NT2/D1 (cell line): ENCODE results near the gene LRRC26.
"Not testable (repeated sequence)": the region's sequence is repeated elsewhere in the genome, so short reads cannot be mapped to it uniquely, and the experiment has no call there.

ENCODE experiments used
- SUZ12 ChIP-seq: IDR thresholded peaks from 2 replicates; pipeline ENCODE4 v1.6.1; 2011; ENCODE audit not compliant: insufficient read length, insufficient read depth; ENCODE audit errors: extremely low read depth
- YY1 ChIP-seq: IDR thresholded peaks from 2 replicates; pipeline ENCODE4 v1.6.1; 2011; ENCODE audit not compliant: insufficient read length, insufficient read depth
- ZNF274 ChIP-seq: IDR thresholded peaks from 2 replicates; pipeline ENCODE4 v1.6.1; 2011; ENCODE audit warnings: mild to moderate bottlenecking, low read depth, low read length

GRCh38 chr9:137121927-137122795 is 47.7 kb downstream of the LRRC26 start:
- TF ChIP-seq YY1, ZNF274, SUZ12: not testable (repeated sequence)
